NCI-H748 treated with DMSO at 0.1 percent for 48 hours (cell line): ENCODE measurements around the gene OR5I1.
"Not testable (repeated sequence)": the region's sequence is repeated elsewhere in the genome, so short reads cannot be mapped to it uniquely, and the experiment has no call there.

Experiments used
- DNase-seq: peaks from one replicate; lab custom pipeline; 2025; lab: John Stamatoyannopoulos, UW

The OR5I1 gene

DNA sequence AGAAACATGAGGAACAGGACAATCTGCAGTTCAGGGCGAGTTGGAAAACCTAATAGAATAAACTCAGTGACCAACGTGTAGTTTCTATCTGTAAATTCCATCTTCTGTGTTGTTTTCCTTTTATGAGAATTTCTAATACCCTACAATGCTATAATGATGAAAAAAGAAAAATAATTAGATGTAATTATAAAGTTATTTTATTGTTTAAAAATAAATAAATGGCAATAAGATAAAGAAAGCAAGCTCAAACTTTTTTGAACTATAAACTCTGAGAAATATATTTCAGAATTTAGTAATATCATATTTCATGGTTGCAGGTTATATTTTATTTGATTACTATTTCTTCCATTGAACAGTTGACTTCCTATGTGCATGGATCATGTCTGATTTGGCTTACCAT is at the start of gene OR5I1:
Gene OR5I1, minus strand, starts transcription at position 101 of the 400 bp plus-strand sequence. Its CDS starts 0 bp downstream, at position 101.
- DNase-seq: no peak

DNA sequence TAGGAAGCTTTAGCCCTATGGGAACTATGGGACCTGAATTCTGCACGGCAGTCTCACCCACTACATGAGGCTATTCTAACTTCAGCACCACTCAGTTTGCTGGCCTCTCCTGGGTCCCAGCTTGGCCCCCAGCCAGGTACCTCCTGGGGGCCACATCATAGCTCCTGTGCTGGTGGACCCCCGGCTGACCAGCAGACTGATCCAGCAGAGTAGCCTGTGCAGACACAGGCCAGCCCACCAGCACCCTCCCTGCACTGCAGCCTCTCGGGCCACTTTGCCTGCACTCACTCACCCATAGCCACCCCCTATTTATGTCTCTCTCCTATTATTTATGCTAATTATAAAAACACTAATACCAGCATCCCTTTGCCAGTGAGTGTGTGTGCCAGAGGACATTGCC is 34.7 kb upstream of the OR5I1 start:
- no peak for DNase-seq

DNA sequence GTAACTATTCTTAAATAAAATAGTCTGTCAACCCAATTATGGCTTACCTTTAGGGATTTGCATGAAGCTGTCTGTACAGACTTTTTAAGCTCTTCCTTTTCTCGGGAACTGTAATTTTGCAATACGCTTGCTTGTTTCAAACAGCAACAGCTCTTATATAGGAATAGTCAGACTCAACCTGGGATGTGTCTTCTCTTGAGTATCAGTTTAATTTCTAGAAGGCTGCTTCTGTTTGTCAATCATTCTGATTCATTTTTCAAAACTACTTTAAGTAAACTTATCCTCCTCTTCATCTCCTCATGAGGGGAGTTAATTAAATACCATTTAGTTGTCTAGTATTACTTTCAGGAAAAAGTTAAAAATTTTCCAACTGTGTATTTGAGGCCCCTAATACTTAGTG is 33.6 kb upstream of the OR5I1 start, which contains the start of gene OR10AG1:
Gene OR10AG1, minus strand, starts transcription at position 101 of the 400 bp plus-strand sequence. Its CDS starts 38 bp downstream, at position 63.
- no peak for DNase-seq

DNA sequence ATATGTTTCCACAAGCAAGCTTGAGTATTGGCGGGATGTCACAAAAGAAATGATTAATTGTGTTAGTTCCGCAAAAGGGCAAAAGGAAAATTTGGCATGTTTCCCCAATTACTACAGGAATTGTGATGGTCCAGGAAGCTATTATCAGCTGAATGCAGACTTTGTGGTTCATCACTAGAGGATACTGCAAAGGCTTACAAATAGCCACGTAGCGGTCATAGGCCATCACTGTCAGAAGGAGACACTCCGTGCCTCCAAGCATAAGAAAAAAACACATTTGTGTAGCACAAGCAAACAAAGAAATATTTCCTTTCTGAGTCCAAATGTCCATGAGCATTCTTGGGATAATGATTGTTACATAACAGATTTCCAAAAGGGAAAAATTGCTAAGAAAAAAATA is 31.7 kb upstream of the OR5I1 start:
- DNase-seq: no peak

DNA sequence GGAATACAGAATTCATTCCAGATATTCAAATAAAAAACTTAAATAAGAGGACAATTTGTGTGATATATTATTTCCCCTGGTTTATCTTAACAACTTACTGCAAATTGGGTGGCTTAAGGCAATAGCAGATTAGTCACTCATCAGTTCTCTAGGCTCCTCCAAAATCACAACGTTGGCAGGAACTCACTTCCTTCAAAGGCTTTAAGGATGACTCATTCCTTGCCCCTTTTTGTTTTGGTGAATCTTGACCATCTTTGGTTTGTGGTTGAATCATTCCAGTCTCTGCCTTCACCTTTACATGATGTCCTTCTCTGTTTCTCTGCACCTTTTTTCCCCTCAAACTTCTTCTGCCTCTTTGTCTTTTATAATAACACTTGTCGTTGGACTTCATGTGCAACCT is 30.2 kb upstream of the OR5I1 start:
- DNase-seq: no peak

DNA sequence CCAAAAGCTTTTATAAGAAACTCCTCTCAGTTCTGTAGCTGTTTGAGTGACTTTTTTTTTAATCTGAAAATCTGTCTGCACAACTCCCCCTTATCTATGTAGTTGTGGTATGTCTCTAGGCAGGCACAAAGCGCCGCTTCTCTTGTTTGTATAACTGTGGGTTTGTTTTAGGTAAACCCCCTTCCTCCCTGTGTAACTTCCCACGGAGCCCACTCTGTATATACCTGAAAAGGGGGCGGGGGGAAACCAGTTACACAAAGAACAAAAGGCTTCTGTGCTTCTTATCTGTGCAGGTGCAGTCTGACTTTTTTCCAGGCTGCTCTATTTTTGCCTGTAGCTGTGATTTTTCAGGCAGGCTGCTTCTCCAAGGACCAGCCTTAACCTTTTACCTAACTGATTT is 20.3 kb upstream of the OR5I1 start:
- no peak for DNase-seq

DNA sequence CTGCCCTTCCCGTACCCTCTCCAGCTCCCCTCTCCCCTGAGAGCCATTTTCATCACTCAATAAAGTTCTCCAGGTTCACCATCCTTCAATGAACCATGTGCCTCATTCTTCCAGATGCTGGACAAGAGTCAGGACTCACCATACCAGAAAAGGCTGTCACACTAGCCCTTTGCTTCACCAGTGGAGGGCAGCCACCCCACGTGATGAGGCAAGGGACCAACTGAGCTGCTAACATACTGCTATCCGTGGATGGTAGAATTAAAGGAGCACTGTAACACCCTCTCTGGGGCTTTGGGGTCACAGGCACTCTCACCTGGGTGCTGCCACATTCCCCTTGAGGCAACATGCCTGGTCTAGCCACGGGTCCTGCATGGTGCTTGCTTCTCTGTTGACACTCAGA is 13.1 kb upstream of the OR5I1 start:
- DNase-seq: peak; percentile 6

DNA sequence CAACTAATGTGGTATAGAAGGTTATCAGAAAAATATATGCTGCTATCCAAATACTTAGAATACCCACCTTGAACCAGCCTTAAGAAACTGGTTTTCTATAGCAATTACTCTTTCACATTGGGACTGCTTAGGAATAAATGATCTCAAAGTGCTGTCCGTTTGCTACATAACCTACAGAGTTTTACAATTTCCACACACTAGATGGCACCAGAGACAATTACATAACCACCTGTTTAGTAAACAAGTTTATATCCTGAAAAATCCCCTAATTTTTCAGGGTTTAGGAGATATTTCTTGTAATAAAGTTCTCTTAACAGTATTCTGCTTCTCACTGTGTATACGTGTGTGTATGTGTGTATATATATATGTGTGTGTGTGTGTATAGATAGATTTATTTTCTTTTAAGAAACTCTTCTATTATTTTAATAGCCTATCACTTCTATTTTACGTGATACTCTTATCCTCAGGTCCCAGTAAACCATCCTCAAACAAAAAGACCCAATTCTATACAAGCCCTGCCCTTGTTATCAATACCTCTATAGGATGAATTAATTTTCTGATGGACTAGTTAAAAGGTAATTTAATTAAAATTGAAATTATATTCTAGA is 6.7 kb upstream of the OR5I1 start:
- DNase-seq: peak; percentile 60

DNA sequence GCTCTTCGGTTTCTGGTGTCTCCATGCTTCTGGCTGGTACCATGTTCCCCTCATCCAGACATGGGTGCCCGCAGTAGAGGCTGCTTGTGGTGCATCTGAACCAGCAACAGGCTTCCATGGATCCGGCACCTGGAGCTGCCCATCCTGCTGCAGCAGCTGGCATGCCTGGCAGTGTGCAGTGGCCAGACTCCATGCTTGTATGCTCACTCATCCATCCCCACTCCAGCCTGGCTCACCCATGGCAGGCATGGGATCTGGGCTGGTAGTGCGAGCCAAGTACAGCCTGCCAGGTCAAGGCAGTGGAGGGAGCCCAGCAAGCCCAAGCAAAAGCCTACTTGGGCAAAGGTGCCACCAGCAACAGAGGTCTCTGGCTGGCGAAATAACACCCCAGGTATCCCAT is 15.7 kb downstream of the OR5I1 start:
- DNase-seq: no peak

DNA sequence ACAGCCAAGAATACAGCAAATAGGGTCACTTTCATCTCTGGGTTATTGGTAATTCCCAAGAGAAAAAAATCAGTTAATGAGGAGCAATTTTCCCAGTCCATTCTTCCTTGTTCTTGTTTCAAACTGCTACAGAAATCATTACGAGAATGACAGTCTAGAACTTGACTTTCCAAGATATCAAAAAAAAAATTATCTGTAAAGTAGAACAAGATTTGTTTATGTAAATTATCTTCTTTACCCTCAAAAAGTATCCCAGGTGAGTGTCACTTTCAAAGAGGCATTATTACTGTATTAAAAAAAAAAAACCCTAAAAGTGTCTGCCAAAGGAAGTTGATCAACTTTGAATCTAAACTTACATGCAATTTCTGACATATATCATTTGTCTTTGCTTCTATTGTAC is 21.7 kb downstream of the OR5I1 start, which contains the start of gene OR5W2:
Gene OR5W2, minus strand, starts transcription at position 101 of the 400 bp plus-strand sequence. Its CDS starts 0 bp downstream, at position 101.
- DNase-seq: no peak

DNA sequence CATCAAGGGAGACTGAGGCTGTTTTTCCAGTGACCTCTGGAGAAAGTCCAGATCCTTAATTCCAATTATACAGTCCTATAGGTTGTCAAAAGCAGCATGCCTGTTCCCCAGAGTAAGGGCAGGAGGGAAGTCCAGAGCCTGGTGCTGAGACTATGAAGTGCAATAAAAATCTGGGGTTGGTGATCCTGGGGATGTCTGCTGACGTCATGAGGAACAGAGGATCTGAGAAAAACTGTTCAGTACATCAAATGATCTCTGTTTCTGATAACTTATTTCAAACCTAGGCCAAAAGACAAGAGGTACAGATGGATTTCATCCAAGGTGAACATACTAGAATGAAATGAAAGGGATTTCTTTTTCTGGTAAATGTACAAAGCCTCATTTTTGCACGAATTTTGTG is 33.9 kb downstream of the OR5I1 start:
- DNase-seq: no peak

DNA sequence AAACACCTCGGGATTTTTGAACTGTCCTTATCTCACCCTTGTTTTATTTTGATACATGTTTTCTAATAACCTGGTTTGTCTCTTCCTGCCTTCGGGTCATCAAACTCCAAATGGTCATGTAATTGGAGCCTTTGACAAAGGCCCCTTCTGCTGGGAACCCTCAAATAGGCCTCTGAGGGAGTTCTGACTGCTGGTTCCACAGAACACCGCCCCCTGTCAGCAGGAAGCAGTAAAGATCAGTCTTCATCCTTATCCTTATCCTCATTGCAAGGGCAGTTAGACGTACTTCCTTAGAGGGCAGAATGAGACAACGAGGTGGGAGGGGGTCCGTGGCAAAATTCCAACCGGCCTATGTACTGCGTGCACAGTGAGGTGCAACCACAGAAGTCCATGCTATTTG is 41.0 kb downstream of the OR5I1 start:
- DNase-seq: no peak

DNA sequence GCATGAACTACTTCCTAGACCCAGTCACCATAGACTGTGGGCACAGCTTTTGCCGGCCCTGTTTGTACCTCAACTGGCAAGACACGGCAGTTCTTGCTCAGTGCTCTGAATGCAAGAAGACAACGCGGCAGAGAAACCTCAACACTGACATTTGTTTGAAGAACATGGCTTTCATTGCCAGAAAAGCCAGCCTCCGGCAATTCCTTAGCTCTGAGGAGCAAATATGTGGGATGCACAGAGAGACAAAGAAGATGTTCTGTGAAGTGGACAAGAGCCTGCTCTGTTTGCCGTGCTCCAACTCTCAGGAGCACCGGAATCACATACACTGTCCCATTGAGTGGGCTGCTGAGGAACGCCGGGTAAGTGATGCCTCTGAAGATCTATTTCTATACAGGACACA is 50.7 kb downstream of the OR5I1 start:
- DNase-seq: not testable (repeated sequence)
